Fibroblast of the conjunctiva (primary cell): Measurements from ENCODE around the gene SGMS1.
"Not testable (repeated sequence)": the region's sequence is repeated elsewhere in the genome, so short reads cannot be mapped to it uniquely, and the experiment has no call there.

ENCODE experiments used
- DNase-seq: peaks from one replicate; pipeline ENCODE4 v3.0.0-alpha.2; 2010; ENCODE audit warnings: low read depth

The SGMS1 gene

DNA sequence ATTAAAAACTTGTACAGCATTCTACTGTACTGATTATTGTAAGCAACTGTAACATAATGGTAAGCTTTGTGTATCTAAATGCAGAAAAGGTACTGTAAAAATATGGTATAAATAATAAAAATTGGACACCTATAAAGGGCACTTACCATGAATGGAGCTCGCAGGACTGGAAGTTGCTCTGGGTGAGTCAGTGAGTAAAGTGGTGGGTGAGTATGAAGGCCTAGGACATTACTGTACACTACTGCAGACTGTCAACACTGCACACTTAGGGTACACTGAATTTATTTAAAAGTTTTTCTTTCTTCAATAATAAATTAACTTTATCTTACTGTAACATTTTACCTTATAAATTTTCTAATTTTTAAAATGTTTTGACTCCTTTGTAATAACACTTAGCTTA is 253.8 kb downstream of the SGMS1 start:
- DNase-seq, result no peak

GRCh38 chr10:50367732-50368131 is 256.0 kb downstream of the SGMS1 start:
- DNase-seq, result peak; percentile 29

DNA sequence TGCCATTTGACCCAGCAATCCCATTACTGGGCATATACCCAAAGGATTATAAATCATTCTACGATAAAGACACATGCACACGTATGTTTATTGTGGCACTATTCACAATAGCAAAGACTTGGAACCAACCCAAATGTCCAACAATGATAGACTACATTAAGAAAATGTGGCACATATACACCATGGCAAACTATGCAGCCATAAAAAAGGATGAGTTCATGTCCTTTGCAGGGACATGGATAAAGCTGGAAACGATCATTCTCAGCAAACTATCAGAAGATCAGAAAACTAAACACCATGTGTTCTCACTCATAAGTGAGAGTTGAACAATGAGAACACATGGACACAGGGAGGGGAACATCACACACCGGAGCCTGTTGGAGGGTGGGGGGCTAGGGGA is 257.3 kb downstream of the SGMS1 start:
- not testable (repeated sequence) for DNase-seq

DNA sequence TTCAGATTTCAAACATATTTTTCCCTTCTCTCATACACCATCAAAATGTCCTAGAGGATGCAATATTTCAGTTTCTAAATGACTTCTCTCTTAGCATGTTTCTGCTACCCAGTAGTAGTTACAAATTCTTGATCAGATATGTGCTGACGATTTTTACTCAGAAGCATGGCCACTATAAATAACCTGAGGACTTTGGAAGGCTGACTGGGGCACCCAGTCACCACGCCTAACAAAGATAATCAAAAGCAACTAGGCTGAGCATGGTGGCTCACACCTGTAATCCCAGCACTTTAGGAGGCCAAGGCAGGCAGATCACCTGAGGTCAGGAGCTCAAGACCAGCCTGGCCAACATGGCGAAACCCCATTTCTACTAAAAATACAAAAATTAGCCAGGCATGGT is 259.0 kb downstream of the SGMS1 start:
- not testable (repeated sequence) for DNase-seq

- DNase-seq, result no peak
Observed at GRCh38 chr10:50362547-50363125, 261.1 kb downstream of the SGMS1 start.

DNA sequence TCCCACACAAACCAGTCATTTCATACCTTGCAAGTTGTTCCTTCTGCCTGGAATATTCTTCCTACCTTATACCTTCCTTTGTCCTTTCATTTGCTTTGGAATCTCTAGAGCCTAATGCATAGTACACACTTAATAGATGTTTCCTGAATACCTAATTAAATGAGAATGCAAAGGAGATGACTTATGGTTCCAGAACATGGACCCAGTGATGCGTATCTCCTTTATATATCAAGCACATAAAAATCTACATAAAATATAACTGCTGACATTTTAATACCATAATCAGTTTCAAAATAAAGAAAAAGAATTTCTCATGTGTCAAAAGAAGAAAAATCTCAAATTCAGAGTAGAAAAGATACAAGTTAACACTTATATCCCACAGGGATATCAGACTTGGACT is 261.8 kb downstream of the SGMS1 start:
- DNase-seq, result no peak

DNA sequence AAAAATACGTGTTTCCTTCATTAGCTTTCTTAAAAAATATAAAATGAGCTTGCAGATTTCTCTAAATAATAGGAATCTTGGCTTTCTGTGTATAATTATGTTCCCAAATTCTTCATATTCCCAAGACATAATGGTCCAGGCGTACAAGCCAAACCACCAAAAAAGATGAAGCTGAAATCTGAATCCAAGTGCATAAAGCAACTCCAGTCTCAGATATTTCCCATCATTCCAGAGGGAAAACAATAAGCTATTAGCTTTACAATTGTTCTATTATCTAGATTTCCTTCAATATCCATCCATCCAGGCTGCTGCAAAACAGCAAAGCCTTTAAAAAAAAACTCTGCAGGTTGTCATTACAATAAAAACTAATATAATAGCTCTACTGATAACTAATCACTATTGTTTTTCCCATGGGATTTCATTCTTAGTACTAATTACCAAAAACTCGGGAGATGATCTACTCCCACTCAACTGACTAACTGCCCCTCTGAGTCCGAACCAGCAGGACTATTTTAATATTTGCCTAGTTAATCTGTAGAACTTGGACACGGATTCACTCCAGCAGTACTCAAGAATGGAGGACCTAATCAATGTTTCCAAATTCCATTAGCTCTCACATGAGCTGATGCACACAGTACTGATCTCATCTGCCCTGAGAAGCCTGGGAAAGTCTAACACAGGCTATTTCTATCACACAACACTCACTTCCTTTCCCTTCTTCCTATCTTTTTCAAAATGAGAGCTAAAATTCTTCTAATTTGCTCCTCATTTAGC is 263.5 kb downstream of the SGMS1 start:
- DNase-seq, result no peak

DNA sequence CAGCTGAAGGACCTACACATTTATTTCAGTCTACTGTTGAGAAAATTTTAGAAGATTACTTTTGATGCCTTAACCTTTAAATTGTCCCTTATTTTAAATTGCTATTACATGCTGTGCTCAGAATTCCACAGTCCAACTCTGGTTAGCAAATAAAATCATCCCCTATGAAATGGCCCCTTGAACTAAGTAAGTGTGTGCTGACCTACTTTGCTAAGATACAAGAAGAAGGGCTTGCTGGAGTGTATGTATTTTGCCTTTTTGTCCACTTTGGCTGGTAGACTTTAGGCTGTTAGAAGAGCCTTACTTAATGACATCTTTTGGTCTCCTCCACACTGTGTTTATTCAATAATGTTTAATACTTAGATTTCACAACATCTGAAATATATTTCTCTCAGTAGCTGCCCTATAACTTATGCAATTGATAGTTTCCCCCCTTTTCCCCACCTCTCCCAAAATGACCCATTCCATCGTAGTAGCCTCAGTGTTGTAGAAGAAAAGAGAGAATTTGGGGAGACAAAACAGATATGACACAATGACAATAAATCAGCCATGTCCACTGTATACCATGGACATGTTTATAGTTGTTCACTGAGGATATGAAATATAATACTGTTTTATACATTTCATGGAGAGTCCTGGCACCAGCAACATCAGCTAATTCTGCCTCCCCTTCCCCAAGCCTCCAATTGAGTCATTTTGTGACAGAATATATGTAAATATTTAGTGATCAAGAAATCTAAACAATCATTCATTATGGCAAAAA is 264.6 kb downstream of the SGMS1 start:
- no peak for DNase-seq

DNA sequence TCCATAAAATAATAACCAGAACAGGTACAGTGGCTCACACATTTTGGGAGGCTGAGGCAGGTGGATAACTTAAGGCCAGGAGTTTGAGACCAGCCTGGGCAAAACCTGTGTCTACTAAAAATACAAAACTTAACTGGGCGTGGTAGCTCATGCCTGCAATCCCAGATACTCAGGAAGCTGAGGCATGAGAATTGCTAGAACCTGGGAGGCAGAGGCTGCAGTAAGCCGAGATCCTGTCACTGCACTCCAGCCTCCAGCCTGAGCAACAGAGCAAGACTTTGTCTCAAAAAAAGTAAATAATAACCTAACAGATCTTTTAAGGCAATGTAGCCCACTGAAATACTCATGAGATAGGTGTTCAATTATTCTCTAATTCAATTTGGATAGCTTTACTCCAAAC is 265.3 kb downstream of the SGMS1 start:
- no peak for DNase-seq

DNA sequence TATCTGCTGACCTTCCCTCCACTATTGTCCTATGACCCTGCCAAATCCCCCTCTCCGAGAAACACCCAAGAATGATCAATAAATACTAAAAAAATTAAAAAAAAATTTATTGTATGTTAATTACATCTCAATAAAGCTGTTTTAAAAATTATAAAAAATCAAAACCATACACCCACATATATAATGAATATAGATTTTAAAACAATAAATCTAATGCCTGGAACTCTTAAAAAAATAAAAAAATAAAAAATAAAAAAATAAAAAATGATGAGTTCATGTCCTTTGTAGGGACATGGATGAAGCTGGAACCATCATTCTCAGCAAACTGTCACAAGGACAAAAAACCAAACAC is 267.3 kb downstream of the SGMS1 start:
- DNase-seq, result not testable (repeated sequence)

DNA sequence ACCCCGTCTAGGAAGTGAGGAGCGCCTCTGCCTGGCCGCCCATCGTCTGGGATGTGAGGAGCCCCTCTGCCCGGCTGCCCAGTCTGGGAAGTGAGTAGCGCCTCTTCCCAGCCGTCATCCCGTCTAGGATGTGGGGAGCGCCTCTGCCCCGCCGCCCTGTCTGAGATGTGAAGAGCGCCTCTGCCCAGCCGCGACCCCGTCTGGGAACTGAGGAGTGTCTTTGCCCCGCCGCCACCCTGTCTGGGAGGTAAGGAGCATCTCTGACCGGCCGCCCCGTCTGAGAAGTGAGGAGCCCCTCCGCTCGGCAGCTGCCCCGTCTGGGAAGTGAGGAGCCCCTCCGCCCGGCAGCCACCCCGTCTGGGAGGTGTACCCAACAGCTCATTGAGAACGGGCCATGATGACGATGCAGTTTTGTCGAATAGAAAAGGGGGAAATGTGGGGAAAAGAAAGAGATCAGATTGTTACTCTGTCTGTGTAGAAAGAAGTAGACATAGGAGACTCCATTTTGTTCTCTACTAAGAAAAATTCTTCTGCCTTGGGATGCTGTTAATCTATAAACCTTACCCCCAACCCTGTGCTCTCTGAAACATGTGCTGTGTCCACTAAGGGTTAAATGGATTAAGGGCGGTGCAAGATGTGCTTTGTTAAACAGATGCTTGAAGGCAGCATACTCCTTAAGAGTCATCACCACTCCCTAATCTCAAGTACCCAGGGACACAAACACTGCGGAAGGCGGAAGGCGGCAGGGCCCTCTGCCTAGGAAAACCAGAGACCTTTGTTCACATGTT is 267.9 kb downstream of the SGMS1 start:
- not testable (repeated sequence) for DNase-seq

DNA sequence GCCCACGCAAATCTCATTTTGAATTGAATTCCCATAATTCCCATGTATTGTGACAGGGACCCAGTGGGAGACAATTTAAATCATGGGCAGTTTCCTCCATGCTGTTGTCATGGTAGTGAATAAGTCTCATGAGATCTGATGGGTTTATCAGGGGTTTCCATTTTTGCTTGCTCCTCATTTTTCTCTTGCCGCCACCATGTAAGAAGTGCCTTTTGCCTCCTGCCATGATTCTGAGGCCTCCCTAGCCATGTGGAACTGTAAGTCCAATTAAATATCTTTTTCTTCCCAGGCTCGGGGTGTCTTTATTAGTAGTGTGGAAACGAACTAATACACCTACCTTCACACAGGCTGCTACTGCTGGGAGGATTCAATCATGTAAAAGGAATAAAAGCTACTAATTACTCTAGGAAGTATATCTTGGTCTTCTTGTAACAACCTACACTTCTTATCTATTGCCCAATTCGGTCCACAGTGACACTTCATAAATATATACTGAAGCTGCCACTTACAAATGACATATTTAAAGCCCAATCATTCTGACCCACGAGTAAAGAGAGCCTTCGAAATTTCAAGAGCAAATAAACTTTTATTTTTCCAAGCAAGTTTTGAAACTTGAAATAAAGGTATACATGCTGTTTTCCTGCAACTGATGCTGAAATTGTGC is 272.1 kb downstream of the SGMS1 start:
- no peak for DNase-seq

DNA sequence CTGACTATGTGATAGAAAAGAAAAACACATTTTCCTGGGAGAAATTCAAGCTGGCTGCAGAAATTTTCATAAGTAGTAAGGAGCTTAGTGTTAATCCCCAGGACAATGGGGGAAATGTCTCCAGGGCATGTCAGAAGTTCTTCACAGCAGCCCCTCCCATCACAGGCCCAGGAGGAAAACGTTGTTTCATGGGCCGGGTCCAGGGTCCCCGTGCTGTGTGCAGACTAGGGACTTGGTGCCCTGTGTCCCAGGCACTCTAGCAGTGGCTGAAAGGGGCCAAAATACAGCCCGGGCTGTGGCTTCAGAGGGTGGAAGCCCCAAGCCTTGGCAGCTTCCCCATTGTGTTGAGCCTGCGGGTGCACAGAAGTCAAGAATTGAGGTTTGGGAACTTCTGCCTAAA is 273.4 kb downstream of the SGMS1 start:
- DNase-seq, result no peak

DNA sequence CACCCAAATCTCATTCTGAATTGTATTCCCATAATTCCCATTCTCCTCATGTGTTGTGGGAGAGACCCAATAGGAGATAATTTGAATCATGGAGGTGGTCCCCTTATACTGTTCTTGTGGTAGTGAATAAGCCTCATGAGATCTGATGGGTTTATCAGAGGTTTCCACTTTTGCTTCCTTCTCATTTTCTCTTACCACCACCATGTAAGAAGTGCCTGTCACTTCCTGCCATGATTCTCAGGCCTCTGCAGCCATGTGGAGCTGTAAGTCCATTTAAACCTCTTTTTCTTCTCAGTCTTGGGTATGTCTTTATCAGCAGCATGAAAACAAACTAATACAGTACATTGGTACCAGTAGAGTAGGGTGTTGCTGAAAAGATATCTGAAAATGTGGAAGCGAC is 274.2 kb downstream of the SGMS1 start:
- no peak for DNase-seq

- DNase-seq, result no peak
Observed at GRCh38 chr10:50347394-50347802, 276.4 kb downstream of the SGMS1 start.

GRCh38 chr10:50346942-50347341 is 276.8 kb downstream of the SGMS1 start:
- DNase-seq, result no peak

DNA sequence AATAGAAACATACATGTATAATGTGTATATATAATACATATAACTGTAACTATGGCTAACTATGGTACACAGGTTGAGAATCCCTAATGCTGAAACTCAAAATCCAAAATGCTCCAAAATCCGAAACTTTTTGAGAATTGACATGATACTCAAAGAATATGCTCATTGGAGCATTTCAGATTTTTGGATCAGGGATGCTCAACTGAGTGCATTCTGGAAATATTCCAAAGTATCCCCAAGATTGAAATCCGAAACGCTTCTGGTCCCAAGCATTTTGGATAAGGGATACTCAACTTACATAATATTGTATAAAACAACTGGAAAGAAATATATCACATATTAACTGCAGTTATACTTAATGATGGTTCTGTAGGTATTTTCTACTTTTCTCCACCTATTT is 278.2 kb downstream of the SGMS1 start:
- DNase-seq, result no peak

GRCh38 chr10:50343702-50344331 is 279.9 kb downstream of the SGMS1 start:
- no peak for DNase-seq

- DNase-seq, result no peak
Observed at GRCh38 chr10:50341987-50342386, 281.8 kb downstream of the SGMS1 start.

GRCh38 chr10:50336140-50336539 is 287.6 kb downstream of the SGMS1 start:
- no peak for DNase-seq

DNA sequence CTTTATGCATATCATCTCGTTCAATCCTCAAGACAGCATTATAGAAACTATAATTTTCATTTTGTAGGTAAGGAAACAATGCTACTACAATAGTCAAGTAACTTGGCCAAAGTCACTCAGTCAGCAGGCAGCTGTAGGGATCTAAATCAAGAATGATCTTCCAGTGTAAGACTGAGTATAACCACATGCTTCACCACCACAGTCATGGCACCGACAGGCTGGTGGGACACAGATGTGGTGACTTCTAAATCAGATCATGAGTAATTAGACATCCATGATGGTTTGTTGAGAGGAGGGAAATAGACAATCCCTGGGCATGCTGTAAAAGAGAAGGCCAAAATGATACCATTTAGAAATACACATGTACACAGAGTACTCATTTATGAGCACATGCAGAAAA is 288.4 kb downstream of the SGMS1 start:
- no peak for DNase-seq
